Measurements from ENCODE around the gene RNF166. TPM values are rescaled to one million over a fixed set of nuclear protein-coding genes. Genes with fewer than 3 reads are reported as not detected.

RNF166 gene
- total RNA-seq, 1 donor from 2014 or later = 9.7 TPM

DNA sequence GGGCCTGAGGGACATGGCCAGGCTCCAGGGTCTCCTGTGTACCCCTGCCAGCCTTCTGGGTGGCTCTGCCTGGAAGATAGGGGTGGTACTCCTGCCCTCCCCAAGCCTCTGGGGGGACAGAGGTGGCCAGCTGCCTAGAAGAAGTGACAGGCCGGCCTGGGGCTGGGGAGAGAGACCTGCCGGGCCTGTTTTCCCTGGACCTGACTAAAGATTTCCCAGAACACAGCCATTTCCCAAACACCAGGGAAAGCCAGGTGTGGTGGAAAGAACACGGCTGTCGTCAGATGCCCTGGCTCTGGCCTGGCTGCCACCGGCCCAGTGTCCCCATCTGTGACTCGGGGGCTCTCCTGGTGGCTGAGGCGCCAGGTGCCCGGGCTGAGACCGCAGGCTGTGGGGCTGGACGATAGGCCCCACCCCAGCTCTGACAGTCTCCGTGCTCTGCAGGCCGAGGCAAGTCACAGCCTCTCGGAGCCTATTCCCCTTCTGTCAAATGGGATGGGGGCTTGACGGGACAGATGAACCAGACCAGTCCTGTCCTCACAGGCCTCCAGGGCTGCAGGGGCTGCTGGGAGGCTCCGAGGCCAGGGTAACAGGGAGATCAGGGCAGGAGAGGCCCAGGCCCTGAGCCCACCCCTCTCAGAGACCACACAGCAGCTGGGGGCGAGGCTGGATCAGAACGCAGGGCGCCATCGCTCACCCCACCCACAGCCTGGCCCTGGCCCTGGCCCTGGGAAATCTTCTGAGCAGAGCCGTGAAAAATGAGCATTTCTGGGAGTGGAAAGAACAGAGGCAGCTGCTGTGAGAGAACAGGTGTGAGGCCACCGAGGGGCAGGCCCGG lies 33.1 kb upstream of the RNF166 start:
- DNase-seq = no peak

- no peak for DNase-seq
Observed at GRCh38 chr16:88738151-88739084, 32.2 kb upstream of the RNF166 start.

DNA sequence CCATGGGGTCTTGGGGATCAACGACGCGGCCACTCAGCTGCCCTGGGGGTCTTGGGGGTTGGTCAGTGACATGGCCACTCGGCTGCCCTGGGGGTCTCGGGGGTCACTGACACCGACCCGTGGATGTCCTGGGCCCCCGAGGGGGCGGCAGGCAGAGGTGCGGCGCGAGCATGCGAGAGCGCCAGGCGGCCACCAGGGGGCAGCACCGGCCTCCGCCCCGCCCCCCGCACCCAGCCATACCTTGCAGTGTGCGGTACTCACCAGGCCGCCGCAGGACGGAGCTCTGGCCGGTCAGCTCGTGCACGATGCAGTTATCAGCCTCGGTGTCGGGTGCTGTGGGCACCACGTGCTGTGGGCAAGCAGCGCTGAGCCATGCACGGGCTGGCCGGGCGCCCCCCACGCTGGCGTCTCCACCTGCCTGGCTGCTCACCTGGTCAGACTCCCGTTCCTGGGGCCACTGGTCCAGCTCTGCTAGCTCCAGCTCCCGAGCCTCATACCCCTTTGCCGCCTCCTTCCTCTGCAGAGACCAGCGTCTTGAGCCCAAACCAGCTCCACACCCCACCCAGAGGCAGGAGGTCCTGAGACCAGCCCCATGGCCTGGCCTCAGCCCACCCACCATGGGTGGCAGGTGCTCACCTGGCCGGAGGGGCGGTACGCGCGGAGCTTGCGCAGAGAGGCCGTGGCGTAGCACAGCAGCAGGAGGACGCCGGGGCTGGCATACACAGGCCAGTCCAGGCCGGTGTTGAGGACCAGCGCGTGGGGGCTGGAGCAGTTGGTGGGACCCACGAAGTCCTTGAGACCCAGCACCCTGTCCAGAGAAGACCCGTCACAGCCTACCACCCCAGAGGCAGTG lies 31.3 kb upstream of the RNF166 start:
- DNase-seq = no peak

DNA sequence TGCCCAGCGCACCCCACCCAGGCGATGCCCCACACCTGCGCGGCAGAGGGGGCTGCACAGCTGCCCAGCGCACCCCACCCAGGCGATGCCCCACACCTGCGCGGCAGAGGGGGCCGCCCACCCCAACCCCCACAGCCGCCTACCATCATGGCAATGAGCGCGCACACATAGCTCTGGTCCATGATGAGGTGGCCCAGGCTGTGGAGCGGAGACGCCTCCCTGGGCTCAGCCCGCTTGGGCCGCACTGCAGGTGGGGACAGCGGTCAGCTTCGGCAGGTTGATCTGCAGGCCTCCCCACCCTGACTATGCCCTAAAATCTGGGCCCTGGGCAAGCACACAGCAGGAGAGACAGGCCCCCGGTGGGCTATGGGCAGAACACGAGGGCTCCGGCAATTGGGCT lies 30.3 kb upstream of the RNF166 start:
- DNase-seq = no peak

DNA sequence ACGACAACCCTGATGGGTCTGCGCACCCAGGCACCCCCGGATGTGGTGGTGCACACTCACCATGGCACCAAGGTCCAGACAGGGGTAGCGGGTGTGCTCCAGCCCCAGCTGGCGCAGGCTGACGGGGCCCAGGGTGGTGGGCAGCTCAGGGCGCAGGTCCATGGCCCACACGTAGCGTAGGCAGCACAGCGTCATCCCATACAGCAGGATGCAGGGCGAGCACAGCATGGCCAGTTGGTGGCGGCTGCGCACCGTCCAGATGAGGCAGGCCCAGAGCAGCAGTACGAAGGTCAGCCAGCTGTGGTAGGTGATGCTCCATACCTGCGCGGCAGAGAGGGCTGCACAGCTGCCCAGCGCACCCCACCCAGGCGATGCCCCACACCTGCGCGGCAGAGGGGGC lies 29.9 kb upstream of the RNF166 start:
- DNase-seq = no peak

DNA sequence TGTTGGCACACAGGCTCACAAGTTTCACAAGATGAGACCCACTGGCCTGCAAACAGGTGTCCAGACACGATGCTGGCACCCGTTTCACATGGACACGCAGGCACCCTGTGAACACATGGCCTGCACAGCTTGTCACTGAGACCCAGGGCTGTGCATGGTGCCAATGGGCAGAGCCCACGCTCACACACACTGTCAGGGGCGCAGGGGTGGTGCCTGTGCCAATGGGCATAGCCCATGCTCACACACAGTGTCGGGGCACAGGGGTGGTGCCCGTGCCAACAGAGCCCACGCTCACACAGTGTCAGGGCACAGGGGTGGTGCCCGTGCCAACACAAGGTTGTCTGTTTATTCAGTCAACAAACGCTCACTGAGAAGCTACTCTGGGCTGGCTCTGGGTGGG lies 29.4 kb upstream of the RNF166 start:
- DNase-seq = no peak

DNA sequence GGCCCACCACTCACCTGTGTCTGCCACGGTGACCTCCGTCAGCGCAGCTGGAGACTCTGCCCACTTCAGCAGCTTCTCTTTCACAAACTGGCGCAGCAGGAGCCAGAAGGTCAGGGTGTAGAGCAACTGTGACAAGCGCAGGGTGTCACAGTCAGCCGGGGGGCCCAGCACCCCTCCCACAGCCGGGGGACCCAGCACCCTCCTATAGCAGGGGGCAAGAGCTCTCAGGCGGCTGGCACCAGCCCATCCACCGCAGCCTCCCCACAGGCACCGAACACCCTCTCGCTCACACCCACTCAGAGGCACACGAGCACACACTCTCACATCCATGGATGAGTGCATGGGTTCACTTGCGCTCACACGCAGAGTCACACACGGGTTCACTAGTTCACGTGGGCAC lies 28.9 kb upstream of the RNF166 start:
- no peak for DNase-seq

DNA sequence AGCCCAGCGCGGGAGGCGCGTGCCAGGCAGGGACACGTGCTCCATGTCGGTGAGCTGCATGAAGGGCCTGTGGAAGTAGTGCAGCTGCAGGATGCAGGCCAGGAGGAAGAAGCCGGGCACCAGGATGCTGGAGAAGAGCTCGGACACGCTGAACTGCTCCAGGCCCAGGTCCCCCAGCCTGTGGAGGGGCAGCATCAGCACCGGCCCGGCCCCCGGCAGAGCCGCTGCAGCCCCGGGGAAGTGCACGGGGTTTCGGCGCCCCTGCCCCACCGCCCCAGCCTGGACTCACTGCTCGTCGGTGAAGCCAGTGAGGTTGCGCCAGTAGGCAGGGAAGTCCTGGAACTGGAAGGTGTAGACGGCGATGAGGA lies 28.1 kb upstream of the RNF166 start:
- no peak for DNase-seq

- DNase-seq = no peak
Observed at GRCh38 chr16:88733630-88734360, 27.6 kb upstream of the RNF166 start.

GRCh38 chr16:88732961-88733294 lies 26.7 kb upstream of the RNF166 start:
- no peak for DNase-seq

DNA sequence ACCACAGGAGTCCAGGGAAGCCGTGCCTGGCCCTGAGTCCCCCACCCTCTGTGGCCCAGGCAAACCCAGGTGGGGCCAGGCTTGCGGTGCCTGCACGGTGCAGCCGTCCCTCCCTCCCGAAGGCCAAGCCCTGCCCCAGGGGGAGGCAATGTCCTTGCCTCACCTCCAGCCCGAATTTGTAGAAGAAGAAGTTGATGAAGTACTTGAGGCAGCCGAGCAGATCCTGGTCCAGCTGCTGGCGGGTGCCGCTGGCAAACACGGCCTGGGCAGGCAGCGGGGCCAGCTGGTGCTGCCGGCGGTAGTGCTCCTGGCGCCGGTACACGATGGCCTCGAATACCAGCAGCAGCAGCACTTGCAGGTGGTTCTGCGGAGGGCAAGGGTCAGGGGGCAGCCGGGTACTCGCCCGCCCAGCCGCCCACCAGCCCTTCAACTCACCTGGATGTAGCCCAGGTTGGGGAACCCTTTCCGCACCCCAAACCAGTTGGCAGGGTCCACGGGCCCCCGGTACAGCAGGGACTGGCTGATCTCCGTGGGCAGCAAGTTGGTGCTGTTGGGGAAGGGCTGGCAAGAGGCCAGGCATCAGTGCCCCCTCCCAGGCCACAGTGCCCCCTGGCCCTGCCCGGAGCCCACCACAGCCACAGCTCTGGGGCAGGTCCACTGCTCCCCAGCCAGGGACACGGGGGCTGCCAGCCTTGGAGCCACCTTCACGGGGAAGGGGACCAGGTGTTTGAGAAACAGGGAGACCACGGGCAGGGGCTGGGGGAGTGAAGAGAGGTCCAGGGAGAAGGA lies 26.2 kb upstream of the RNF166 start:
- no peak for DNase-seq

- DNase-seq = no peak
Observed at GRCh38 chr16:88731699-88732098, 25.5 kb upstream of the RNF166 start.

- DNase-seq = no peak
Observed at GRCh38 chr16:88730632-88731607, 24.7 kb upstream of the RNF166 start.

DNA sequence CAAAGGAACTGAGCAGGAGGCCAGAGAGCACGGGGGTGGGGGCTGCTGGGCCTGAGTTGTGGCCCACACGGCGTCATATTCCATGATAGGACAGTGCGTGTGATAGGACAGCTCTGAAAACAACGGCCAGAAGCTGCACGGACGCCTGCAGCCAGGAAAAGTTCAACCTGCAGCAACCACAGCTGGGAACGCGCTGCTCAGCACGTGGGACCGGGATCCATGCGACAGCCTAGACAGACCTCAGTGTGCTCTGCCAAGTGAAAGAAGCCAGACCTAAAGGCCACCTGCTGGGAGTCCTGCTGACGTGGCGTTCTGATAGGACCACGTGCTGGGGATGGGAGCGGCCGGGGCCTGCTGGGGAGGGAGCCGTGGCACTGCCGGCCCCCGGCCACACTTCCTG lies 21.7 kb upstream of the RNF166 start:
- DNase-seq = no peak

GRCh38 chr16:88726981-88727380 lies 20.8 kb upstream of the RNF166 start:
- no peak for DNase-seq

DNA sequence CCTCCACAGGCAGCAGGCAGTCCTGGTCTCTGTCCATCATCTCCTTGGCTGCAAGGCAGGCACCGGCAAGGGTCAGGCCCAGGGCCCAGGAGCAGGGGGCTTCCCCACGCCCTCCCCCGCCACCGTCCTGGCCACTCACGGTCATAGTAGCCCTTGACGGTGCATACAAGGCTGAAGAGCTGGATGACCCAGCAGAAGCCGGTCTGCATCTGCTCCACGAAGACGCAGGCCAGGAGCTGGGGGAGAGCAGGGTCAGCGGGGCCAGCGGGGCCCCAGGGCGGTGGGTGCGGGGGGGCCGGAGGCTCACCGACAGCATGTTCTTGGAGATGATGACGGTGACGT lies 20.2 kb upstream of the RNF166 start:
- no peak for DNase-seq

- no peak for DNase-seq
Observed at GRCh38 chr16:88725609-88726407, 19.6 kb upstream of the RNF166 start.

- DNase-seq = no peak
Observed at GRCh38 chr16:88724855-88725555, 18.8 kb upstream of the RNF166 start.
